Measurements from ENCODE around the gene IL4.

The IL4 gene

DNA sequence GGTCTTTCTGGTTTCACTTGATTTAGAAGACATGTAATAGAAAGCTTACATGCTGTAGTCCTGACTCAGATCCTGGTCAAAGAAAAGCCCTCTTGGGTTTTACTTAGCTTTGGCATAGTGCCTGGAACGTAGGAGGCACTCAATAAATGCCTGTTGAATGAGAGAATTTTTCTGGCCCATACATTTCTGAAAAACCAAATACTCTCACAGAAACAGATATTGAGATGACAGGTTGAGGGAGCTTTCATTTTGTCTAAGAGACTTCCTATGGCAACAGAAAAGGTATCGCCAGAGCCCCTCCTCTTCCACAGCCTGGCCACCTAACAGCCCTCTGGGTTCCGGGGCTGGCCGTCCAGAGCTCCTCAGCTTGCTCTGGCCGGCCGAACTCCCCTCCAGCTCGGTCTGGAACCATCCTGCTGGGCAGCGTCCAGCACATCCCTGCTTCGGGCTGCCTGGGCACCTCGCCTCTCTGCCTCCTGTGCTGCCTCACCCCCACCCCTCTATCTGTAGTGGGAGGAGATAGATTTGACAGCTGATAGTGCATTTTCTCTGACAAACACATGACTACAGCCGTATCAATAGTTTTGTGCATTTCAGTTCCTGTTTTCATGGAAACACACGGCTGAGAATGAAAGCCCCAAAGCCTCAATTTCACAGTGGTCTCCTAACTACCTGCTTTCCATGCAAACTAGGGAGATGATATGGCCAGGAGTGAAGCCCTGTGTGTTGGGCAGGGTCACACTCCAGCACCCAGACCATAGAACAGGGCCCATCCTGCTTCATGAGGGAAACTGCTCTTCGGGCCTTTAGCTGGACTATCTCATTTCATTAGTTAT lies 1.1 kb downstream of the IL4 start:
- no peak overlapping the region for H3K27ac Mint-ChIP-seq
- peaks cover 10% of the 10 kb centered on the region for H3K27me3 Mint-ChIP-seq (ENCODE audit: low read depth, poor library complexity)
- peaks cover 4% of the 10 kb centered on the region for H3K4me1 Mint-ChIP-seq
- TF ChIP-seq, protein P1, sequence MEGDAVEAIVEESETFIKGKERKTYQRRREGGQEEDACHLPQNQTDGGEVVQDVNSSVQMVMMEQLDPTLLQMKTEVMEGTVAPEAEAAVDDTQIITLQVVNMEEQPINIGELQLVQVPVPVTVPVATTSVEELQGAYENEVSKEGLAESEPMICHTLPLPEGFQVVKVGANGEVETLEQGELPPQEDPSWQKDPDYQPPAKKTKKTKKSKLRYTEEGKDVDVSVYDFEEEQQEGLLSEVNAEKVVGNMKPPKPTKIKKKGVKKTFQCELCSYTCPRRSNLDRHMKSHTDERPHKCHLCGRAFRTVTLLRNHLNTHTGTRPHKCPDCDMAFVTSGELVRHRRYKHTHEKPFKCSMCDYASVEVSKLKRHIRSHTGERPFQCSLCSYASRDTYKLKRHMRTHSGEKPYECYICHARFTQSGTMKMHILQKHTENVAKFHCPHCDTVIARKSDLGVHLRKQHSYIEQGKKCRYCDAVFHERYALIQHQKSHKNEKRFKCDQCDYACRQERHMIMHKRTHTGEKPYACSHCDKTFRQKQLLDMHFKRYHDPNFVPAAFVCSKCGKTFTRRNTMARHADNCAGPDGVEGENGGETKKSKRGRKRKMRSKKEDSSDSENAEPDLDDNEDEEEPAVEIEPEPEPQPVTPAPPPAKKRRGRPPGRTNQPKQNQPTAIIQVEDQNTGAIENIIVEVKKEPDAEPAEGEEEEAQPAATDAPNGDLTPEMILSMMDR (IDR thresholded peaks at IDR 0.05): no peak
- DNase-seq: no peak
- no peaks in the 10 kb centered on the region for H3K9me3 Mint-ChIP-seq
- no peaks in the 10 kb centered on the region for H3K36me3 Mint-ChIP-seq (ENCODE audit: low read depth)
- no peak overlapping the region for H3K4me3 Mint-ChIP-seq

DNA sequence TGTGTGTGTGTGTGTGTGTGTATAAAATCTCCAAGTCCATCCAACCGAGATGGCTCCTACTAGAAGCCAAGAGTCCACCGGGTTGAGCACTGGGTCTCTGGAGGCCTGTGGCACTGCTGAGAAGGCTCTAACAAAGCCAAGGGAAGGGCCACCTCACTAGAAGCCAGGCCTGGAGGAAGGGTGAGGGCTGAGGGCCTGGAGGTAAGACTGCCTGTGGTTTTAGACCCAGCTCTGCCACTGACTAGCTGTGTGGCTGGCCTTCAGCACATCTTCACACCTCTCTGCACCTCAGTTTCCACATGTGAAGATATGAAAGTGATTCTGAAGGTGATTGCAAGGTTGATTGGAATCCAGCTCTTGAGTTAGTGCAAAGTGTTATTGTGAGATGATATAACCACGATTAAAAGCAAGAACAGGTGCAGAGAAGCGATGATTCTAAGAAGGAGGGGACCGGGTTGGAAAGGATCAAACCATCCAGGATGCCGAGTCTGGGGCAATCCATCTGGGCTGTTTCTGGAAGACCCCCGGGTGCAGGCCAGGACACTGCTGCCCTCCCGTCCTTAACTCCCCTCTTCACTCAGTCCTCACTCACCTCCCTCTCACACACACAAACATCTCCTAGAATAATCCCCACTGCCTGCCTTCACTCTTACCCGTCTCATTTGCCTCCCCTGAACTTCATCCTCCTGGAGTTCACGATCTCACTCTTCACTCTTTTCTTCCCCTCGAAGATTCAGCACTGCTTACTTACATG lies 2.3 kb downstream of the IL4 start:
- H3K27me3 Mint-ChIP-seq (ENCODE audit: low read depth, poor library complexity): peaks cover 11% of the 10 kb centered on the region
- no peak overlapping the region for H3K27ac Mint-ChIP-seq
- peaks cover 4% of the 10 kb centered on the region for H3K4me1 Mint-ChIP-seq
- TF ChIP-seq, protein P1 (IDR thresholded peaks at IDR 0.05): no peak
- no peak overlapping the region for H3K4me3 Mint-ChIP-seq
- H3K9me3 Mint-ChIP-seq: no peaks in the 10 kb centered on the region
- H3K36me3 Mint-ChIP-seq (ENCODE audit: low read depth): no peaks in the 10 kb centered on the region
- DNase-seq: no peak

DNA sequence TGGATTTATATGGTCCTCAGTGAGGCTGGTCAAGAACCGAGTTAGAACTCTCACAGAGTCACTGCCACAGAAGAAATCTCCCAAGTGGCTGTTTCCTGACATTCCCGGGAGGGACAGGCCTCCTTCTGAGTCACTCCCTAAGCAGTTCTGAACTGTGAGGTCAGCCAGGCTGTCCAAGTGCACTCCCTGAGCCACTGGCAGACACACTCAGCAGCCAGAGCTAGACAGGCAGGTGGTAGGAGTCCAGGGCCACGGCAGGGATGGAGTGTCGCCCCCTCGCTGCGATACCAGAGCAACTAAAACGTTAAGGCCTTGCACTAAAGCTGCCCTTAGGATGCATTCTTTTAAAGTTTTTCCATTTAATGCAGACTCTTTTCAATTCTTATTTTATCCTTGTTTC lies 3.4 kb downstream of the IL4 start:
- H3K9me3 Mint-ChIP-seq: no peaks in the 10 kb centered on the region
- H3K4me1 Mint-ChIP-seq: peaks cover 4% of the 10 kb centered on the region
- no peak for DNase-seq

DNA sequence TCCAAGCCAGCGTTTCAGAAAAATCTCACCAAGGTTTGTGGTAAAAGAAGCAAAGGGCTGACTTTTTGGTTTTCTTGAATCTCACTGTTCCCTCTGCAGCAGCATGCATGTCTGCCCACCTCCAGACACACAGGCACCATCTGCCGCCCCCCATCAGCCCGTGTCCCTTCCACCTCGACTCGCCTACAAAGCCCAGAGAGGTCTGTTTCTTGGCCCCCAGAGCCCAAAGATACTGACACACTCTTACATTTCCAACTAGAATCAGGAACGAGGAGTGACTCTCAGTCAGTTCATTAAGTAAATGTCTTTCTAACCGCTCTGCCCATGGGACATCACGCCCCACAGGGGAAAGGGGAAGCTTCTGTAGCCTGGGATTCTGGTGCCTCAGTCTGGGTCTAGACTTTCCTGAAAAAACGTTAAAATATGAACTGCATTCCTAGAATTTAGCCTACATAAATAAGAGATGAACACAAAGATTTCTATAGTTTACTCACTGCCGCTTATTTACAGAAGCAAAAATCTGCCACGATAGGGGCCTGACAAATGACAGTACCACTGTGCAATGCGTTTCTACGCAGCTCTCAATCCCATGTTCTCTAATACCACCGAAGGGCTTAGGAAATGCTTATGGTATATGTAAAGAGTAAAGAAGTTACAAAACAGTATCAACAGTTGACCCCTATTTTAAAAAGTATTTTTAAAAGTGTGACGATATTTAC lies 4.1 kb downstream of the IL4 start:
- peaks cover 4% of the 10 kb centered on the region for H3K4me1 Mint-ChIP-seq
- peaks cover 15% of the 10 kb centered on the region for H3K27me3 Mint-ChIP-seq (ENCODE audit: low read depth, poor library complexity)
- no peak for DNase-seq
- TF ChIP-seq, protein P1 (IDR thresholded peaks at IDR 0.05): no peak
- H3K4me3 Mint-ChIP-seq: no peak overlapping the region
- H3K27ac Mint-ChIP-seq: no peak overlapping the region
- no peaks in the 10 kb centered on the region for H3K9me3 Mint-ChIP-seq
- no peaks in the 10 kb centered on the region for H3K36me3 Mint-ChIP-seq (ENCODE audit: low read depth)

More for the DNA sequence above, 3.4 kb downstream of the IL4 start:
- Mint-ChIP-seq H3K27ac (no peak overlapping the region), H3K27me3 (ENCODE audit: low read depth, poor library complexity) (peaks cover 15% of the 10 kb centered on the region), H3K36me3 (ENCODE audit: low read depth) (no peaks in the 10 kb centered on the region), H3K4me3 (no peak overlapping the region)
- TF ChIP-seq, protein P1 (IDR thresholded peaks at IDR 0.05): no peak

DNA sequence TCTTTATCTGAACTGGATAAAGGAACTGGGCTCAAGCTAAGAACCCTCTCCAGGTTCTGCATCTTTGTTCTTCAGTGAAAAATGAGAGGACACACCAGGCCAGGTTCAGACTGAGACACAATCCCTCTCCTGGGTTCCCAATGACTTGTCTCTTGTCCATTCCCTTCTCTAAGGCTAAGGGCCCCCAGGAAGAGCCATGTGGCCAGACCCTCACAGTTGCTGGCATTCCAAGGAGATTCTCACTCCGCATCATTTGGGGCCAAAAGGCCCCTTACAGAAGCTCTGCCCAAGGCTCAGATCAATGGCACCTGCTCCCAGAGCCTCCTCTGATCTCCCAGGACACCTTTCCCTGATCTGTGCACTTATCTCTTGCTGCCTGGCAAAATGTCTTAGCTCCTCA lies 4.9 kb downstream of the IL4 start:
- TF ChIP-seq, protein P1 (IDR thresholded peaks at IDR 0.05): no peak
- H3K27me3 Mint-ChIP-seq (ENCODE audit: low read depth, poor library complexity): peaks cover 15% of the 10 kb centered on the region
- DNase-seq: no peak
- no peak overlapping the region for H3K27ac Mint-ChIP-seq
- H3K36me3 Mint-ChIP-seq (ENCODE audit: low read depth): no peaks in the 10 kb centered on the region
- H3K9me3 Mint-ChIP-seq: no peaks in the 10 kb centered on the region
- peaks cover 4% of the 10 kb centered on the region for H3K4me1 Mint-ChIP-seq
- H3K4me3 Mint-ChIP-seq: no peak overlapping the region

All from nephron progenitor cell (in vitro differentiated cells).